ENCODE data around the gene FLVCR2.

DNA sequence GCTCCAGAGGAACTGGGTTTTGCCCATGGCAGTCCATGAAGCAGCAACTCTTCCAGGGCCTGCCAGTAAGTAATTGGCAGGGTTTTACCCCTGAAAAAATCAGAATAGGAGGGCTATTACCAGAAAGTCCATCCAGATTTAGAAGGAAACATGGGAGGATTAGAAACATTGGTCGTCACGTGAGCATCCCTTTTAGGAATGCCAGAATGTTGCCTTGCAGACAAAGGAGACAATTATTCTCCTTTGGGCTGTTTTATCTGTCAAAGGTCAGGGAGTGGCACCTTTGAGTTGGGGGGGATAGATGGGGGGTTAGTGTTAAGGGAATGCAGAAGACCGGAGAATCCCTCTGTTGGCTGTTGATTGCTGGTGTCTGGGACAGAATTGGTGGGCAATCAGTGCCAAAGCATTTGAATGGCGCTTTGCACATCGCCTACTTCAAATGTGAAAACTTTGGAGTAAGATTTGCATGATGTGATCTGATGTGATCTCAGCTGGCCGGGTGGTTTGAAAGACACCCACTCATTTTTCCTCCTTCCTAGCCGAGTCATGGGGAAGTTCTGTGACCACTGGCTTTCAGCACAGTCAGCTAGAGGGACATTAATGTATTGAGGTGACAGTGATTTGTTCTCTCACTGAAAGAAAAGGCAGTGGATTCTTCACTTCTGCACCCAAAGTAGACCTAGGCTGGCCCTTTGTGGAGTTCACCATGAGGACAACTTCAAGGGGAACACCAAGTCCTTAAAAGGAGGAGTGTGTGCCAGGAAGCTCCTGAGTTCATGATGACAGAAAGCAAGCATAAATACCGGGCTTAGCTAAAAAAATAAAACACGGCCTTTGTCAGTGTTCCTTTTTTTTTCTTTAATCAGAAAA is 31.4 kb downstream of the FLVCR2 start:
- TF ChIP-seq, protein P1, sequence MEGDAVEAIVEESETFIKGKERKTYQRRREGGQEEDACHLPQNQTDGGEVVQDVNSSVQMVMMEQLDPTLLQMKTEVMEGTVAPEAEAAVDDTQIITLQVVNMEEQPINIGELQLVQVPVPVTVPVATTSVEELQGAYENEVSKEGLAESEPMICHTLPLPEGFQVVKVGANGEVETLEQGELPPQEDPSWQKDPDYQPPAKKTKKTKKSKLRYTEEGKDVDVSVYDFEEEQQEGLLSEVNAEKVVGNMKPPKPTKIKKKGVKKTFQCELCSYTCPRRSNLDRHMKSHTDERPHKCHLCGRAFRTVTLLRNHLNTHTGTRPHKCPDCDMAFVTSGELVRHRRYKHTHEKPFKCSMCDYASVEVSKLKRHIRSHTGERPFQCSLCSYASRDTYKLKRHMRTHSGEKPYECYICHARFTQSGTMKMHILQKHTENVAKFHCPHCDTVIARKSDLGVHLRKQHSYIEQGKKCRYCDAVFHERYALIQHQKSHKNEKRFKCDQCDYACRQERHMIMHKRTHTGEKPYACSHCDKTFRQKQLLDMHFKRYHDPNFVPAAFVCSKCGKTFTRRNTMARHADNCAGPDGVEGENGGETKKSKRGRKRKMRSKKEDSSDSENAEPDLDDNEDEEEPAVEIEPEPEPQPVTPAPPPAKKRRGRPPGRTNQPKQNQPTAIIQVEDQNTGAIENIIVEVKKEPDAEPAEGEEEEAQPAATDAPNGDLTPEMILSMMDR (conservative IDR thresholded peaks at IDR 0.05 in 1 of 2, IDR thresholded peaks at IDR 0.05 in 1 of 2; ENCODE audit: extremely low read depth in 1 of 2, insufficient read depth in 1 of 2, low read depth in 1 of 2, low read length in 2 of 2) = no peak
- TF ChIP-seq EZH2 (IDR thresholded peaks at IDR 0.05; ENCODE audit: borderline replicate concordance, low read length) = no peak

Data from mammary epithelial cell (primary cell).